HepG2 (cell line): ENCODE measurements around the gene ARL8B. TPM values are rescaled to one million over a fixed set of nuclear protein-coding genes. Genes with fewer than 3 reads are reported as not detected.

Experiments
- ATAC-seq: fragments of 200-7000 bp; cut with Tn5 transposase; 3 replicates; pipeline ENCODE4 v1.9.1; 2020; ENCODE audit warnings: mild to moderate bottlenecking, moderate library complexity
- BruUV-seq: library from RNA; stranded (reverse); fragments of 400-500 nt; replicated peaks from 2 replicates; lab custom pipeline; 2021; lab: Mats Ljungman, UMichigan
- CTCF ChIA-PET: fragments of 300-600 bp; formaldehyde crosslinking; extraction: SDS; loops from one replicate; lab custom pipeline; 2021; ENCODE audit warnings: low total read pairs, inconsistent platforms, low intra/inter-chr PET ratio; lab: Yijun Ruan, JAX
- POLR2A ChIA-PET: fragments of 350-600 bp; sonication (Branson Sonifier 250); formaldehyde crosslinking; loops from one replicate; lab custom pipeline; 2020; ENCODE audit warnings: antibody characterized with exemption, inconsistent platforms; lab: Yijun Ruan, JAX
- DNase-seq: peaks from one replicate; pipeline ENCODE4 v3.0.0-alpha.2; 2015; ENCODE audit warnings: low spot score
- FAIRE-seq: peaks from 3 replicates; lab custom pipeline; 2011; peaks lifted over from hg19 to GRCh38; lab: Jason Lieb, UNC
- H2AFZ ChIP-seq: one replicate; pipeline ENCODE4 v1.6.1; 2011; ENCODE audit warnings: low read length, inconsistent platforms
- H3K27ac ChIP-seq: fragments of 300-600 bp; 3 replicates; pipeline ENCODE4 v1.8.0; 2011; ENCODE audit warnings: mixed run types, mild to moderate bottlenecking, mixed read lengths, low read length, inconsistent platforms; ENCODE audit not compliant: insufficient read depth; ENCODE audit errors: extremely low read length
- H3K27me3 ChIP-seq, 2 experiments: fragments of 200-600 bp in 1 of 2; 2 replicates in 1 of 2; 3 replicates in 1 of 2; pipeline versions ENCODE4 v1.6.0 to v1.8.0; 2011; ENCODE audit warnings: low read length in 2 of 2, mild to moderate bottlenecking in 2 of 2, moderate library complexity in 2 of 2, inconsistent platforms in 1 of 2; ENCODE audit not compliant: insufficient read depth in 2 of 2, control insufficient read depth in 1 of 2
- H3K36me3 ChIP-seq, 2 experiments: fragments of 200-600 bp in 1 of 2; replicated peaks in 1 of 2; 2 replicates in 1 of 2; 3 replicates in 1 of 2; pipeline versions ENCODE4 v1.5.1 to v1.8.0; 2011; ENCODE audit warnings: low read length in 2 of 2, inconsistent platforms in 1 of 2; ENCODE audit not compliant: insufficient read depth in 2 of 2, control insufficient read depth in 1 of 2
- H3K4me1 ChIP-seq: 2 replicates; pipeline ENCODE4 v1.5.1; 2012; ENCODE audit warnings: low read length, inconsistent platforms; ENCODE audit not compliant: insufficient read depth
- H3K4me2 ChIP-seq: 2 replicates; pipeline ENCODE4 v1.6.0; 2011; ENCODE audit warnings: low read depth, low read length, inconsistent platforms
- H3K4me3 ChIP-seq, 3 experiments: fragments of 200-600 bp in 1 of 3; sonication (generic), shearing (Covaris generic) in 1 of 3; replicated peaks in 1 of 3; 2 replicates each; pipeline ENCODE4 v1.5.1; 2011 to 2016; ENCODE audit warnings: low read length in 3 of 3, inconsistent platforms in 2 of 3, low read depth in 2 of 3, mild to moderate bottlenecking in 2 of 3, control low read depth in 1 of 3, mixed read lengths in 1 of 3; ENCODE audit not compliant: insufficient read depth in 1 of 3
- H3K79me2 ChIP-seq: one replicate; pipeline ENCODE4 v1.6.1; 2011; ENCODE audit warnings: low read length, inconsistent platforms; ENCODE audit not compliant: insufficient read depth
- H3K9ac ChIP-seq: 2 replicates; pipeline ENCODE4 v1.6.0; 2011; ENCODE audit warnings: mild to moderate bottlenecking, low read depth, low read length, inconsistent platforms; ENCODE audit not compliant: insufficient read depth
- H3K9me3 ChIP-seq: 2 replicates; pipeline ENCODE4 v1.5.1; 2012; ENCODE audit warnings: mild to moderate bottlenecking, low read length
- H4K20me1 ChIP-seq: 2 replicates; pipeline ENCODE4 v1.6.0; 2011; ENCODE audit warnings: inconsistent platforms, mild to moderate bottlenecking, low read length, moderate library complexity; ENCODE audit not compliant: insufficient read depth
- ADNP ChIP-seq: sonication (generic); formaldehyde crosslinking; IDR thresholded peaks from 2 replicates; pipeline ENCODE4 v1.4.0; 2020; ENCODE audit warnings: missing genetic modification reagents
- AHDC1 ChIP-seq: sonication (generic); formaldehyde crosslinking; IDR thresholded peaks from 2 replicates; pipeline ENCODE4 v1.5.1; 2020; ENCODE audit warnings: mild to moderate bottlenecking, missing genetic modification reagents, borderline replicate concordance
- ELF1 ChIP-seq: sonication (generic); formaldehyde crosslinking; IDR thresholded peaks from 2 replicates; pipeline ENCODE4 v1.4.0; 2020; ENCODE audit warnings: missing genetic modification reagents
- GTF3A ChIP-seq: sonication (generic); formaldehyde crosslinking; conservative IDR thresholded peaks from 2 replicates; pipeline ENCODE4 v1.4.0; 2020; ENCODE audit warnings: mild to moderate bottlenecking, missing genetic modification reagents
- MBD4 ChIP-seq: IDR thresholded peaks from 2 replicates; pipeline ENCODE4 v1.6.1; 2012; ENCODE audit warnings: low read length, inconsistent platforms, borderline replicate concordance
- PHF8 ChIP-seq: sonication (generic); formaldehyde crosslinking; IDR thresholded peaks from 2 replicates; pipeline ENCODE4 v1.5.0; 2020; ENCODE audit warnings: missing genetic modification reagents
- SIX1 ChIP-seq: sonication (generic); formaldehyde crosslinking; IDR thresholded peaks from 2 replicates; pipeline ENCODE4 v1.4.0; 2020; ENCODE audit warnings: missing genetic modification reagents, borderline replicate concordance
- TEF ChIP-seq: sonication (generic); formaldehyde crosslinking; IDR thresholded peaks from 2 replicates; pipeline ENCODE4 v1.5.0; 2020; ENCODE audit warnings: missing genetic modification reagents
- ZNF331 ChIP-seq: sonication (generic); formaldehyde crosslinking; IDR thresholded peaks from 2 replicates; pipeline ENCODE4 v1.4.0; 2020; ENCODE audit warnings: missing genetic modification reagents
- WGBS: methylation state at CpG from one replicate; pipeline ENCODE4 v1.1.6; 2017; ENCODE audit warnings: low lambda C conversion rate; 5-methylcytosine and 5-hydroxymethylcytosine counted together
- in situ Hi-C: cut with HindIII; loops from 2 replicates; pipeline ENCODE4 v1.10.0; 2017; ENCODE audit warnings: low pct_unique_long_range_greater_than_20kb; ENCODE audit not compliant: extremely low pct_ligation_motif_present
- intact Hi-C: fragments of 100-400 bp; cut with micrococcal nuclease; formaldehyde crosslinking; loops from one replicate; pipeline ENCODE4 v1.10.0; 2022; ENCODE audit not compliant: unreplicated experiment
- polyA plus RNA-seq, 8 experiments: library from polyadenylated mRNA; depleted of rRNA in 3 of 8; stranded (reverse) in 7 of 8; unstranded in 1 of 8; fragments of >200 nt; fragmentation: Illumina TruSeq in 4 of 8; extraction: Trizol in 4 of 8; gene quantifications; 2 replicates each; pipeline versions ENCODE4 v1.2.1 to v1.2.3, GENCODE V29; 2011 to 2016; ENCODE audit warnings: low read depth in 4 of 8, missing spikeins in 1 of 8, mixed read lengths in 1 of 8; ENCODE audit not compliant: insufficient read depth in 1 of 8
- total RNA-seq, 5 experiments: library from RNA; depleted of rRNA; stranded (reverse); fragments of >200 nt; fragmentation: Illumina TruSeq; extraction: Trizol; gene quantifications; 2 replicates each; pipeline ENCODE4 v1.2.3, GENCODE V29; 2016; ENCODE audit warnings: low read depth in 1 of 5
- TF ChIP-seq, protein P1 (sequence below): sonication (generic); formaldehyde crosslinking; IDR thresholded peaks from 2 replicates; pipeline ENCODE4 v1.9.0; 2021; ENCODE audit warnings: missing genetic modification reagents, borderline replicate concordance

Gene ARL8B
- total and polyA plus RNA-seq, 2 of the 13 experiments (the other 11 are each of a cell fraction or from before 2014, with no cell fraction given) = 23.5 to 30.4 TPM

GRCh38 chr3:5166846-5167245 lies 44.8 kb downstream of the ARL8B start:
- ATAC-seq (no peak), DNase-seq (no peak), FAIRE-seq (no peak)
- CTCF ChIA-PET = no interaction called here
- no peaks in the 10 kb centered on the region; the same call in 1 of the 2 replicates for H4K20me1 ChIP-seq
- no peaks in the 10 kb centered on the region for H3K27me3 ChIP-seq
- no peaks in the 10 kb centered on the region; the same call in 1 of the 2 replicates for H3K4me1 ChIP-seq
- H3K79me2 ChIP-seq = peaks cover 53% of the 10 kb centered on the region
- no peak overlapping the region for H2AFZ ChIP-seq
- H3K36me3 ChIP-seq = peaks cover 0 to 4% of the 10 kb centered on the region in 2 experiments; a peak in 1 of 5 replicates
- no peak overlapping the region for H3K27ac ChIP-seq
- BruUV-seq = no TSS peak
- intact Hi-C loops = no loop called here
- POLR2A ChIA-PET = no interaction called here
- no peak for TF ChIP-seq MBD4
- H3K9me3 ChIP-seq = no peaks in the 10 kb centered on the region
- no peak overlapping the region for H3K9ac ChIP-seq
- WGBS = 98% methylated on average over 2 of the region's 2 CpGs
- no peak overlapping the region for H3K4me2 ChIP-seq
- in situ Hi-C loops = no loop called here
- no peak overlapping the region for H3K4me3 ChIP-seq

DNA sequence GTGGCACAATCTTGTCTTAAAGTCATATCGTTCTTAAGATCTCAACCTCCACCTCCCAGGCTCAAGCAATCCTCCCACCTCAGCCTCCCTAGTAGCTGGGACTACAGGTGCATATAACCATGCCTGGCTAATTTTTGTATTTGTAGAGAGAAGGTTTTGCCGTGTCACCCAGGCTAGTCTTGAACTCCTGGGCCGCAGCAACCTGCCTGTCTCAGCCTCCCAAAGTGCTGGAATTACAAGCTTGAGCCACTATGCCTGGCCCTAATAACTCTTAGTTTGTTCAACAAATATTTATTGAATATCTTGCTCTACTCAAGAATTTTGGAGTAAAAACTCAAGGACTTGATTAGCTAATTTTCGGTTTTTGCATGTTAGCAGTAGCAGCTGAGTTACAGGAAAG lies 46.0 kb downstream of the ARL8B start:
- no peak overlapping the region for H3K4me3 ChIP-seq
- WGBS = 97% methylated on average over 4 of the region's 4 CpGs
- H3K4me2 ChIP-seq = no peak overlapping the region
- H3K9ac ChIP-seq = no peak overlapping the region
- intact Hi-C loops = no loop called here
- H4K20me1 ChIP-seq = no peaks in the 10 kb centered on the region; the same call in 1 of the 2 replicates
- ATAC-seq (no peak), DNase-seq (no peak), FAIRE-seq (no peak)
- no peak overlapping the region for H3K27ac ChIP-seq
- no peaks in the 10 kb centered on the region for H3K27me3 ChIP-seq
- ChIA-PET CTCF (no interaction called here), POLR2A (no interaction called here)
- in situ Hi-C loops = no loop called here
- H3K4me1 ChIP-seq = no peaks in the 10 kb centered on the region
- BruUV-seq = no TSS peak
- no peaks in the 10 kb centered on the region for H3K9me3 ChIP-seq
- peaks cover 42% of the 10 kb centered on the region for H3K79me2 ChIP-seq
- H2AFZ ChIP-seq = no peak overlapping the region
- H3K36me3 ChIP-seq = peaks cover 1 to 13% of the 10 kb centered on the region in 2 experiments
- TF ChIP-seq TEF (no peak), ELF1 (CRISPR knock-in tag) (no peak), ZNF331 (CRISPR knock-in tag) (no peak), PHF8 (CRISPR knock-in tag) (no peak), ADNP (no peak), GTF3A (CRISPR knock-in tag) (no peak), AHDC1 (CRISPR knock-in tag) (no peak), SIX1 (CRISPR knock-in tag) (no peak)
- TF ChIP-seq, protein P1, sequence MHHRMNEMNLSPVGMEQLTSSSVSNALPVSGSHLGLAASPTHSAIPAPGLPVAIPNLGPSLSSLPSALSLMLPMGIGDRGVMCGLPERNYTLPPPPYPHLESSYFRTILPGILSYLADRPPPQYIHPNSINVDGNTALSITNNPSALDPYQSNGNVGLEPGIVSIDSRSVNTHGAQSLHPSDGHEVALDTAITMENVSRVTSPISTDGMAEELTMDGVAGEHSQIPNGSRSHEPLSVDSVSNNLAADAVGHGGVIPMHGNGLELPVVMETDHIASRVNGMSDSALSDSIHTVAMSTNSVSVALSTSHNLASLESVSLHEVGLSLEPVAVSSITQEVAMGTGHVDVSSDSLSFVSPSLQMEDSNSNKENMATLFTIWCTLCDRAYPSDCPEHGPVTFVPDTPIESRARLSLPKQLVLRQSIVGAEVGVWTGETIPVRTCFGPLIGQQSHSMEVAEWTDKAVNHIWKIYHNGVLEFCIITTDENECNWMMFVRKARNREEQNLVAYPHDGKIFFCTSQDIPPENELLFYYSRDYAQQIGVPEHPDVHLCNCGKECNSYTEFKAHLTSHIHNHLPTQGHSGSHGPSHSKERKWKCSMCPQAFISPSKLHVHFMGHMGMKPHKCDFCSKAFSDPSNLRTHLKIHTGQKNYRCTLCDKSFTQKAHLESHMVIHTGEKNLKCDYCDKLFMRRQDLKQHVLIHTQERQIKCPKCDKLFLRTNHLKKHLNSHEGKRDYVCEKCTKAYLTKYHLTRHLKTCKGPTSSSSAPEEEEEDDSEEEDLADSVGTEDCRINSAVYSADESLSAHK (CRISPR knock-in tag) = no peak
